K562 (cell line): ENCODE results near the gene THAP8. TPM values are rescaled to one million over a fixed set of nuclear protein-coding genes. Genes with fewer than 3 reads are reported as not detected.

Experiments used
- ARHGAP35 ChIP-seq: fragments of 450-650 bp; IDR thresholded peaks from 2 replicates; pipeline ENCODE4 v1.6.1; 2018; ENCODE audit not compliant: partially characterized antibody
- ARNT ChIP-seq, 2 experiments: fragments of 450-650 bp; IDR thresholded peaks; 2 replicates each; pipeline ENCODE4 v1.6.1; 2016; ENCODE audit warnings: mild to moderate bottlenecking in 1 of 2
- ATF7 ChIP-seq: fragments of 450-650 bp; IDR thresholded peaks from 2 replicates; pipeline ENCODE4 v1.7.1; 2014; ENCODE audit warnings: mild to moderate bottlenecking, moderate library complexity
- BCL6 ChIP-seq: fragments of 250-450 bp; sonication (Bioruptor Pico); IDR thresholded peaks from 2 replicates; pipeline ENCODE4 v1.4.0; 2020
- BRF1 ChIP-seq: IDR thresholded peaks from 3 replicates; pipeline ENCODE4 v1.6.1; 2011; ENCODE audit warnings: borderline replicate concordance, mild to moderate bottlenecking; ENCODE audit not compliant: insufficient read length; ENCODE audit errors: extremely low read depth
- ELF2 ChIP-seq: fragments of 250-450 bp; sonication (Bioruptor Pico); IDR thresholded peaks from 2 replicates; pipeline ENCODE4 v1.5.0; 2021; ENCODE audit warnings: mild to moderate bottlenecking
- HMG20B ChIP-seq: fragments of 250-450 bp; sonication (Bioruptor Pico); IDR thresholded peaks from 2 replicates; pipeline ENCODE4 v1.5.0; 2021; ENCODE audit warnings: mild to moderate bottlenecking
- KLF1 ChIP-seq: fragments of 450-650 bp; IDR thresholded peaks from 2 replicates; pipeline ENCODE4 v1.6.1; 2016; ENCODE audit warnings: missing genetic modification characterization, missing compliant biosample characterization
- KLF6 ChIP-seq: fragments of 250-450 bp; sonication (Bioruptor Pico); IDR thresholded peaks from 2 replicates; pipeline ENCODE4 v1.4.0; 2020; ENCODE audit warnings: mild to moderate bottlenecking, moderate library complexity, borderline replicate concordance
- L3MBTL2 ChIP-seq: fragments of 450-650 bp; IDR thresholded peaks from 2 replicates; pipeline ENCODE4 v1.6.1; 2016; ENCODE audit warnings: mild to moderate bottlenecking, moderate library complexity
- SAP30 ChIP-seq: fragments of 200-600 bp; sonication (generic); IDR thresholded peaks from 2 replicates; pipeline ENCODE4 v1.6.1; 2012; ENCODE audit warnings: borderline replicate concordance, low read depth, mild to moderate bottlenecking, moderate library complexity, low read length, control low read depth, inconsistent platforms; ENCODE audit not compliant: insufficient read depth, poor library complexity, severe bottlenecking
- SRF ChIP-seq, 2 experiments: fragments of 250-450, 450-650 bp in 1 of 2; sonication (Bioruptor Pico) in 1 of 2; sonication (generic) in 1 of 2; formaldehyde crosslinking; IDR thresholded peaks; 2 replicates each; pipeline versions ENCODE4 v1.5.0 to v1.5.1; 2020 to 2022; ENCODE audit warnings: mild to moderate bottlenecking in 1 of 2, missing genetic modification reagents in 1 of 2
- ZNF354B ChIP-seq: fragments of 250-450 bp; sonication (Bioruptor Pico); IDR thresholded peaks from 2 replicates; pipeline ENCODE4 v1.4.0; 2020
- ZNF444 ChIP-seq: fragments of 250-450 bp; sonication (Bioruptor Pico); IDR thresholded peaks from 2 replicates; pipeline ENCODE4 v1.4.0; 2020; ENCODE audit warnings: mild to moderate bottlenecking, moderate library complexity
- ZNF639 ChIP-seq, 2 experiments: fragments of 200-800 bp in 1 of 2; sonication (Bioruptor generic) in 1 of 2; sonication (generic) in 1 of 2; formaldehyde crosslinking in 1 of 2; IDR thresholded peaks in 1 of 2; conservative IDR thresholded peaks in 1 of 2; 2 replicates each; pipeline versions ENCODE4 v1.5.0 to v1.6.1; 2016 to 2020; ENCODE audit warnings: missing compliant biosample characterization in 1 of 2, missing genetic modification characterization in 1 of 2, missing genetic modification reagents in 1 of 2
- polyA plus RNA-seq, 8 experiments: library from polyadenylated mRNA; depleted of rRNA in 4 of 8; stranded (reverse) in 5 of 8; unstranded in 3 of 8; fragments of >200 nt; fragmentation: Nextera tagmentation in 2 of 8; fragmentation: Illumina TruSeq in 1 of 8; extraction: Ambion mirVana in 2 of 8; extraction: Trizol in 1 of 8; gene quantifications; 2 replicates each; pipeline versions ENCODE4 v1.2.1 to v1.2.3, GENCODE V29; 2011 to 2014; ENCODE audit warnings: inconsistent platforms in 1 of 8, missing spikeins in 1 of 8
- total RNA-seq, 7 experiments: library from RNA; depleted of rRNA in 6 of 7; stranded (reverse); fragments of >200 nt in 6 of 7; fragmentation: Illumina TruSeq in 2 of 7; extraction: Trizol in 2 of 7; gene quantifications; 2 replicates each; pipeline versions ENCODE4 v1.2.1 to v1.2.3, GENCODE V29; 2011 to 2021; ENCODE audit warnings: low replicate concordance in 1 of 7
- TF ChIP-seq, protein P1 (sequence below), 2 experiments: IDR thresholded peaks in 1 of 2; conservative IDR thresholded peaks in 1 of 2; 2 replicates each; pipeline ENCODE4 v1.6.1; 2016; ENCODE audit warnings: low read depth in 2 of 2, mild to moderate bottlenecking in 1 of 2, missing compliant biosample characterization in 1 of 2, missing genetic modification characterization in 1 of 2, moderate library complexity in 1 of 2
- TF ChIP-seq, protein P2 (sequence below): fragments of 200-800 bp; sonication (Bioruptor generic); IDR thresholded peaks from 2 replicates; pipeline ENCODE4 v1.6.1; 2016; ENCODE audit warnings: missing genetic modification characterization, missing compliant biosample characterization

The THAP8 gene
- total and polyA plus RNA-seq, 9 of the 15 experiments (the other 6 are each of a cell fraction or from before 2014, with no cell fraction given): 0.11 to 2.0 (median 0.94) TPM

GRCh38 chr19:35995048-35995993 lies 58.8 kb downstream of the THAP8 start, which contains the start of gene SDHAF1 (continued):
- TF ChIP-seq ARHGAP35 (no peak), BRF1 (no peak), ZNF639 (CRISPR knock-in tag; conservative IDR thresholded peaks at IDR 0.05 in 1 of 2, IDR thresholded peaks at IDR 0.05 in 1 of 2) (0 out of 4 replicates have a peak, but pooled peaks of 1 of the 2 experiments have one; percentile 67), HMG20B (no peak), BCL6 (no peak), ZNF444 (no peak), KLF6 (CRISPR knock-in tag) (no peak), L3MBTL2 (peak; percentile 93), SRF (CRISPR knock-in tag; IDR thresholded peaks at IDR 0.05) (peak in 1 of 2 experiments; percentile 29; a peak in 1 of 4 replicates), ELF2 (CRISPR knock-in tag) (peak; percentile 95), SAP30 (peak; percentile 84), ZNF354B (CRISPR knock-in tag) (no peak), ARNT (IDR thresholded peaks at IDR 0.05) (no peak), ATF7 (peak; percentile 85), KLF1 (peak; percentile 37; the same call in 1 of the 2 replicates)
- TF ChIP-seq, protein P1, sequence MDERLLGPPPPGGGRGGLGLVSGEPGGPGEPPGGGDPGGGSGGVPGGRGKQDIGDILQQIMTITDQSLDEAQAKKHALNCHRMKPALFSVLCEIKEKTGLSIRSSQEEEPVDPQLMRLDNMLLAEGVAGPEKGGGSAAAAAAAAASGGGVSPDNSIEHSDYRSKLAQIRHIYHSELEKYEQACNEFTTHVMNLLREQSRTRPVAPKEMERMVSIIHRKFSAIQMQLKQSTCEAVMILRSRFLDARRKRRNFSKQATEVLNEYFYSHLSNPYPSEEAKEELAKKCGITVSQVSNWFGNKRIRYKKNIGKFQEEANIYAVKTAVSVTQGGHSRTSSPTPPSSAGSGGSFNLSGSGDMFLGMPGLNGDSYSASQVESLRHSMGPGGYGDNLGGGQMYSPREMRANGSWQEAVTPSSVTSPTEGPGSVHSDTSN (CRISPR knock-in tag; IDR thresholded peaks at IDR 0.05; ENCODE audit: low read depth): no peak
- TF ChIP-seq, protein P1 (tag; conservative IDR thresholded peaks at IDR 0.05; ENCODE audit: low read depth): peak; percentile 50; the same call in 1 of the 2 replicates
- TF ChIP-seq, protein P2, sequence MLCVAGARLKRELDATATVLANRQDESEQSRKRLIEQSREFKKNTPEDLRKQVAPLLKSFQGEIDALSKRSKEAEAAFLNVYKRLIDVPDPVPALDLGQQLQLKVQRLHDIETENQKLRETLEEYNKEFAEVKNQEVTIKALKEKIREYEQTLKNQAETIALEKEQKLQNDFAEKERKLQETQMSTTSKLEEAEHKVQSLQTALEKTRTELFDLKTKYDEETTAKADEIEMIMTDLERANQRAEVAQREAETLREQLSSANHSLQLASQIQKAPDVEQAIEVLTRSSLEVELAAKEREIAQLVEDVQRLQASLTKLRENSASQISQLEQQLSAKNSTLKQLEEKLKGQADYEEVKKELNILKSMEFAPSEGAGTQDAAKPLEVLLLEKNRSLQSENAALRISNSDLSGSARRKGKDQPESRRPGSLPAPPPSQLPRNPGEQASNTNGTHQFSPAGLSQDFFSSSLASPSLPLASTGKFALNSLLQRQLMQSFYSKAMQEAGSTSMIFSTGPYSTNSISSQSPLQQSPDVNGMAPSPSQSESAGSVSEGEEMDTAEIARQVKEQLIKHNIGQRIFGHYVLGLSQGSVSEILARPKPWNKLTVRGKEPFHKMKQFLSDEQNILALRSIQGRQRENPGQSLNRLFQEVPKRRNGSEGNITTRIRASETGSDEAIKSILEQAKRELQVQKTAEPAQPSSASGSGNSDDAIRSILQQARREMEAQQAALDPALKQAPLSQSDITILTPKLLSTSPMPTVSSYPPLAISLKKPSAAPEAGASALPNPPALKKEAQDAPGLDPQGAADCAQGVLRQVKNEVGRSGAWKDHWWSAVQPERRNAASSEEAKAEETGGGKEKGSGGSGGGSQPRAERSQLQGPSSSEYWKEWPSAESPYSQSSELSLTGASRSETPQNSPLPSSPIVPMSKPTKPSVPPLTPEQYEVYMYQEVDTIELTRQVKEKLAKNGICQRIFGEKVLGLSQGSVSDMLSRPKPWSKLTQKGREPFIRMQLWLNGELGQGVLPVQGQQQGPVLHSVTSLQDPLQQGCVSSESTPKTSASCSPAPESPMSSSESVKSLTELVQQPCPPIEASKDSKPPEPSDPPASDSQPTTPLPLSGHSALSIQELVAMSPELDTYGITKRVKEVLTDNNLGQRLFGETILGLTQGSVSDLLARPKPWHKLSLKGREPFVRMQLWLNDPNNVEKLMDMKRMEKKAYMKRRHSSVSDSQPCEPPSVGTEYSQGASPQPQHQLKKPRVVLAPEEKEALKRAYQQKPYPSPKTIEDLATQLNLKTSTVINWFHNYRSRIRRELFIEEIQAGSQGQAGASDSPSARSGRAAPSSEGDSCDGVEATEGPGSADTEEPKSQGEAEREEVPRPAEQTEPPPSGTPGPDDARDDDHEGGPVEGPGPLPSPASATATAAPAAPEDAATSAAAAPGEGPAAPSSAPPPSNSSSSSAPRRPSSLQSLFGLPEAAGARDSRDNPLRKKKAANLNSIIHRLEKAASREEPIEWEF (CRISPR knock-in tag): no peak
